ENCODE measurements around the gene SDK2.

DNA sequence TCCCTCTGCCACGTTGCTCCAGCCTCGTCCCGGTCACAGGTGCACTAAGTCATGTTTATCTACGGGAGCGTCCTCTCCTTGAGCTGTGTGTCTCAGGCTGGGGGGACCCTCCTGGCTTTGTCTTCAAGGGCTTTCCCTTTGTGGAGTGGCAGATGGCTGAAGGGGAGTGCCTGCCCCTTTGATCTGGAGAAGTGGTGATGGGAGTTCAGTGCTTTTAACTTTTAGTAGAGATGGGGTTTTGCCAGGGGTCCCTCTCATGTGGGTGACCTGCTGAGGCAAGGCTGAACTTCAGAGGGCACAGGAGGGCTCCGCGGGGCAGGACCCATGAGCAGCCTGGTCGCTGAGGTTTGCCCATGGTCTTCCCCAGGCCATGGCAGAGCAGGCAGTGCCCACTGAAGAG is 259.3 kb downstream of the SDK2 start:
- TF ChIP-seq CTCF (conservative IDR thresholded peaks at IDR 0.05 in 1 of 2, IDR thresholded peaks at IDR 0.05 in 1 of 2; ENCODE audit: extremely low read depth in 1 of 2, insufficient read depth in 1 of 2, low read depth in 1 of 2, low read length in 2 of 2) (no peak), EZH2 (IDR thresholded peaks at IDR 0.05; ENCODE audit: borderline replicate concordance, low read length) (no peak)
